ENCODE measurements around the gene PLB1. TPM values are rescaled to one million over a fixed set of nuclear protein-coding genes. Genes with fewer than 3 reads are reported as not detected.

PLB1 gene
- total RNA-seq, 1 experiment from 2014 or later = 0.40 TPM

DNA sequence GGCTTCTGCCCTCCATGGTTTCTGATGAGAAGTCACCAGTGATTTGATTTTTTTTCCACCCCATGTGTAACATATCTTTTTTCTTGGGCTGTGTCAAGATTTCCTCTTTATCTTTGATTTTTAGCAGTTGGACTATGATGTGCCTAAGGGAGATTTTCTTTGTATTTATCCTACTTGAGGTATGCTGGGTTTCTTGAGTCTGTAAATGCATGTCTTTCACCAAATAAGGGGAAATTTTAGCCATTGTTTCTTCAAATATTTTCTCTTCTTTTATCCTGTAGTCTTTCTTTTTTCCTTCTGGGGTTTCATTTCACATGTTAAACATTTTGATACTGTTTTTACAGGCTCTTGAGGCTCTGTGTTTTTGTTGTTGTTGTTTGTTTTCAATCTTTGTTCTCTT is 33.7 kb upstream of the PLB1 start:
- POLR2A ChIA-PET (ENCODE audit: unreplicated experiment) = no interaction called here
- TF ChIP-seq, protein P1, sequence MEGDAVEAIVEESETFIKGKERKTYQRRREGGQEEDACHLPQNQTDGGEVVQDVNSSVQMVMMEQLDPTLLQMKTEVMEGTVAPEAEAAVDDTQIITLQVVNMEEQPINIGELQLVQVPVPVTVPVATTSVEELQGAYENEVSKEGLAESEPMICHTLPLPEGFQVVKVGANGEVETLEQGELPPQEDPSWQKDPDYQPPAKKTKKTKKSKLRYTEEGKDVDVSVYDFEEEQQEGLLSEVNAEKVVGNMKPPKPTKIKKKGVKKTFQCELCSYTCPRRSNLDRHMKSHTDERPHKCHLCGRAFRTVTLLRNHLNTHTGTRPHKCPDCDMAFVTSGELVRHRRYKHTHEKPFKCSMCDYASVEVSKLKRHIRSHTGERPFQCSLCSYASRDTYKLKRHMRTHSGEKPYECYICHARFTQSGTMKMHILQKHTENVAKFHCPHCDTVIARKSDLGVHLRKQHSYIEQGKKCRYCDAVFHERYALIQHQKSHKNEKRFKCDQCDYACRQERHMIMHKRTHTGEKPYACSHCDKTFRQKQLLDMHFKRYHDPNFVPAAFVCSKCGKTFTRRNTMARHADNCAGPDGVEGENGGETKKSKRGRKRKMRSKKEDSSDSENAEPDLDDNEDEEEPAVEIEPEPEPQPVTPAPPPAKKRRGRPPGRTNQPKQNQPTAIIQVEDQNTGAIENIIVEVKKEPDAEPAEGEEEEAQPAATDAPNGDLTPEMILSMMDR (conservative IDR thresholded peaks at IDR 0.05; ENCODE audit: low read depth, low read length) = no peak
- TF ChIP-seq EZH2phosphoT487 (IDR thresholded peaks at IDR 0.05; ENCODE audit: borderline replicate concordance, low read length) (no peak), EZH2 (IDR thresholded peaks at IDR 0.05; ENCODE audit: low read length, unreplicated experiment) (no peak)
- H2AFZ ChIP-seq (ENCODE audit: low read length) = no peak overlapping the region
- H3K27me3 ChIP-seq (ENCODE audit: low read length) = no peaks in the 10 kb centered on the region
- no peak overlapping the region for H3K4me2 ChIP-seq (ENCODE audit: low read length)
- no peaks in the 10 kb centered on the region for H3K36me3 ChIP-seq (ENCODE audit: low read depth, low read length)
- no peak overlapping the region for H3K9ac ChIP-seq (ENCODE audit: low read length)
- H4K20me1 ChIP-seq (ENCODE audit: low read length) = no peaks in the 10 kb centered on the region
- no peaks in the 10 kb centered on the region for H3K4me1 ChIP-seq (ENCODE audit: insufficient read depth, low read length)
- intact Hi-C loops (cut with micrococcal nuclease) = no loop called here
- ATAC-seq (no peak), DNase-seq (no peak)
- no peaks in the 10 kb centered on the region for H3K9me2 ChIP-seq (replicated peaks; ENCODE audit: low read length)
- BruUV-seq (replicated peaks) = no TSS peak
- CTCF ChIA-PET = no interaction called here
- no peaks in the 10 kb centered on the region for H3K79me2 ChIP-seq (ENCODE audit: low read length)
- 0 out of 2 replicates have a peak, but pooled peaks cover 4% of the 10 kb centered on the region for H3K9me3 ChIP-seq (ENCODE audit: low read length)
- no peaks in the 10 kb centered on the region for H3F3A ChIP-seq (ENCODE audit: low read length, unreplicated experiment)
- no peak overlapping the region for H3K4me3 ChIP-seq (ENCODE audit: low read length)
- H3K27ac ChIP-seq (ENCODE audit: low read length) = no peak overlapping the region

DNA sequence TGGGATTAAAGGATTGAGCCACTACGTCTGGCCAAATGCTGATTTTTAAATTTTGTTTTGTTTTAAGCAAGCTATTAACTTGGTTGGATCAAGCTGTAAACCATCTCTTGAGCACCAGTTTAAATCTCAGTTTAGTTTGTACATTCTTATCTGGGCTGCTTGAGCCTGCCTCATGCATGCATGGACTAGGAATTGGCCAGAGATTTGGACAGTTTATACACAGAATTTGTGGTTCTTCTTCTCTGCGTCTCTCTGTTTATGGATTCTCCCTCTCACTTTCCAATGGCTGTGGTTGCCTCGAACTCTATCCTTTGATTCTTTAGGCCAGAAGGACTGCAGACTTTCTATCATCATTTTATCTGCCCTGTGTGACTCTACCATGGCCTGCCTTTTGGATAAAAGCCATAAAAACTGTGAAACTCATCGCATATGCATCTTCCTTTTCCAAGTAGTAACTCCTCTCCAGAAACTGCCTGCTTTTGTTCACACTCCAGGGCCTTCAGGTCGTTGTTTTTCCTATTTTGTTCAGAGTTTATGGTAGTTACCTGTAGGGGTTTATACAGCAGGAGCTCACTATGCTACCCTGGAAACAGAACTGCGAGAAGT is 32.5 kb upstream of the PLB1 start:
- TF ChIP-seq, protein P1 (conservative IDR thresholded peaks at IDR 0.05; ENCODE audit: low read depth, low read length) = no peak
- TF ChIP-seq EZH2 (IDR thresholded peaks at IDR 0.05; ENCODE audit: low read length, unreplicated experiment) = no peak
- no peak for TF ChIP-seq EZH2phosphoT487 (IDR thresholded peaks at IDR 0.05; ENCODE audit: borderline replicate concordance, low read length)
- H3K4me1 ChIP-seq (ENCODE audit: insufficient read depth, low read length) = no peaks in the 10 kb centered on the region
- intact Hi-C loops (cut with micrococcal nuclease) = no loop called here
- H3K27me3 ChIP-seq (ENCODE audit: low read length) = no peaks in the 10 kb centered on the region
- no peak overlapping the region for H3K4me3 ChIP-seq (ENCODE audit: low read length)
- ChIA-PET POLR2A (ENCODE audit: unreplicated experiment) (interaction anchor here (0.7 kb wide), 1 partner anchor 10 kb away, joined by 4 read pairs; no protein-coding TSS in a partner anchor), CTCF (no interaction called here)
- no peaks in the 10 kb centered on the region for H3K79me2 ChIP-seq (ENCODE audit: low read length)
- no peaks in the 10 kb centered on the region for H3F3A ChIP-seq (ENCODE audit: low read length, unreplicated experiment)
- H3K9me2 ChIP-seq (replicated peaks; ENCODE audit: low read length) = no peaks in the 10 kb centered on the region
- no peaks in the 10 kb centered on the region for H4K20me1 ChIP-seq (ENCODE audit: low read length)
- ATAC-seq (no peak), DNase-seq (no peak)
- H3K9me3 ChIP-seq (ENCODE audit: low read length) = 0 out of 2 replicates have a peak, but pooled peaks cover 4% of the 10 kb centered on the region
- H3K27ac ChIP-seq (ENCODE audit: low read length) = no peak overlapping the region
- H2AFZ ChIP-seq (ENCODE audit: low read length) = no peak overlapping the region
- H3K9ac ChIP-seq (ENCODE audit: low read length) = no peak overlapping the region
- H3K4me2 ChIP-seq (ENCODE audit: low read length) = no peak overlapping the region
- BruUV-seq (replicated peaks) = no TSS peak
- H3K36me3 ChIP-seq (ENCODE audit: low read depth, low read length) = no peaks in the 10 kb centered on the region

DNA sequence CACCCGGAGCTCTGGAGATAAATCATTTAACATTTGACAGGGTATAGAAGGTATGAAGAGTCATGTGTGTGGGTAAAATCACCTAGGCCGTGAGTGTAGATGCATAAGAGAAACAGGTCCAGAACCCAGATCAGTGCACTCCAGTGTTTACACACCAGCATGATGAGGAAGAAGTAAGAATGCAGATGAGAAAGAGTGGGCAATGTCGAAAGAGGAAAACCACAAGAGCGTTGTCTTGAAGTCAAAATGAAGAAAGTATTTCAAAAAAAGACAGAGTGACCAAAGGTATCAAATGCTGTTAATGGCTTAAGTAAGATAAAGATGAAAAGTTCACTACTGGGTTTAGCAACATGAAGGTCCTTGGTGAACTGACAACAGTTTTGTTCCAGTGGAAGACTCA is 32.0 kb upstream of the PLB1 start:
- ATAC-seq = no peak
- Histone ChIP-seq H3K27ac (ENCODE audit: low read length) (no peak overlapping the region), H3K9me3 (ENCODE audit: low read length) (0 out of 2 replicates have a peak, but pooled peaks cover 4% of the 10 kb centered on the region), H3K27me3 (ENCODE audit: low read length) (no peaks in the 10 kb centered on the region), H4K20me1 (ENCODE audit: low read length) (no peaks in the 10 kb centered on the region), H3F3A (ENCODE audit: low read length, unreplicated experiment) (no peaks in the 10 kb centered on the region), H3K4me1 (ENCODE audit: insufficient read depth, low read length) (no peaks in the 10 kb centered on the region), H3K9me2 (replicated peaks; ENCODE audit: low read length) (no peaks in the 10 kb centered on the region), H3K79me2 (ENCODE audit: low read length) (no peaks in the 10 kb centered on the region), H3K4me2 (ENCODE audit: low read length) (no peak overlapping the region), H2AFZ (ENCODE audit: low read length) (no peak overlapping the region), H3K36me3 (ENCODE audit: low read depth, low read length) (no peaks in the 10 kb centered on the region), H3K4me3 (ENCODE audit: low read length) (no peak overlapping the region), H3K9ac (ENCODE audit: low read length) (no peak overlapping the region)
- no TSS peak for BruUV-seq (replicated peaks)
- ChIA-PET CTCF (no interaction called here), POLR2A (ENCODE audit: unreplicated experiment) (no interaction called here)
- TF ChIP-seq, protein P1 (conservative IDR thresholded peaks at IDR 0.05; ENCODE audit: low read depth, low read length) = no peak
- intact Hi-C loops (cut with micrococcal nuclease) = no loop called here
- DNase-seq = no peak
